ENCODE measurements around the gene LRRC4C.

The LRRC4C gene

DNA sequence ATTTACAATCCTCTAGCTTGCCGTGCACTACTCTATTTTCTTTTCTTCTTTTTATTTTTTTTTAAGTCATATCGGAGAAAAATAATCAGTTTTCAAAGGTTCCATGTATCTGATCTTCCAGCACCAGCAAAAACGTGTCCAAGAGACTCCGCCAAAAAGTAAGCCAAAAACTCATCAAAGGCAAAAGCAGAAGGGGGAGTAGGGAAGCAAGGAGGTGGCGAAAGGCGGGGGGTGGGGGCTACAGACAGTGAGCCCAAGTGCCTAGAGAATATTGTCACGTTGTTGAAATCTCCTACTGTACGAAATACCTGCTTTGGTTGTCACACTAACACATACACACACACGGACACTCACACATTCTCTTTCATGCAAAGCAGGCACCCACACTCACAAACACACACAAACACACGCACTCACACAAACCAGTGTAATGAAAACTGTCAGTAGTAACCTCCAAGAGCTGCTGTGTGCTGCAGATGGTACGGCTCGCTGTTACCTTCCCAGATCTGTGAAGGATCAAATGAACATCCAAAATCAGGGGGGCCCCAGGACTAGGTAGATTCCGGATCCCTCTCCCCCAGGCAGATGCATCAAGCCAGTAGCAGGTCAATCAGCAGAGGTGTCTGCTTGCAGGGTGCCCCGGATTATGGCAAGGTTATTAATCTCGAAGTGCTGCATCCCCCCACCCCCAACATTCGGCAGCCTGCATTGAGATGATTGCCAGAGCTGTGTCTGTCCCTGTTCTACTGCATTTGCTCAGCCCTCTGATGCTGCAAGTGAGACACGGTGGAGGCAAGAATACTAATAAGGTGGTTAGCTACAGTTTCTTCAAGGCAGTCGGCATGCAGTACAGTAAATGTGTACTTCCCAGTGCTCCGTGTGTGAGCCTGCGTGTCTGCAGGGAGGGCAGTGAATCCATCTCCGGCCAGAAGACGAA lies at the start of gene LRRC4C:
Gene LRRC4C, minus strand, starts transcription at position 188 of the 937 bp plus-strand sequence.
- DNase-seq (ENCODE audit: low spot score): no peak

DNA sequence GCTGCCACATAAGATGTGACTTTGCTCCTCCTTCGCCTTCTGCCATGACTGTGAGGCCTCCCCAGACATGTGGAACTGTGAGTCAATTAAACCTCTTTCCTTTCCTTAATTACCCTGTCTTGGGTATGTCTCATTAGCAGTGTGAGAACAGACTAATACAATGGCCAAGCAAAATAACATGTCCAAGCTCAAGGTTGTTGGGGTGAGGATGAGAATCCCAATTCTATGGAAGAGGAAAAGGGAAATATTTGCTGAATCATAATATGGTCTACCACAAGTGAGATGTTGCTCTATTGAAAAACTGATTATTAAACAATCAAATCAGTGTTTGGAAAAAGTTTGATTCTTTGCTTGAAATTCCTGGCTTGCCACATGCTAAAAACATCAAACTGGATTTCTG lies 48.7 kb upstream of the LRRC4C start:
- no peak for DNase-seq (ENCODE audit: low spot score)

DNA sequence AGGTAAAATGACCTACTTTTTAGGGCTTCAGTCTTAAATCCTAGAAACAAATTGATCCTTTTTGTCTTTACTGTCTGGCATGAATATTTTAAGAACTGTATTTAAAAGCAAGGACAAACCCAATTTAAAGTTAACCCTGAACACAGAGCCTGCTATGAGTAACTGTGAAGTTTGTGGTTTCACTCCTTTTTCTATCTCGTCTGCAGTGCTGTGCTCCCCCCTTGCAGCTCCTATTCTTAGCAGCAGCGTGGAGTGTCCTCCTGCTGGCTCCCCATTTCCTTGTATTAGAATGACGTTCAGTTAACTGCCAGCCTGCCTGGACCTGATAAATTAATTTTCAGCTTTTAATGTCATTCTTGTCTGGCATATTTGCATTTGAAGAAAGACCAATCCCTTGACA lies 40.0 kb upstream of the LRRC4C start:
- DNase-seq (ENCODE audit: low spot score): no peak

DNA sequence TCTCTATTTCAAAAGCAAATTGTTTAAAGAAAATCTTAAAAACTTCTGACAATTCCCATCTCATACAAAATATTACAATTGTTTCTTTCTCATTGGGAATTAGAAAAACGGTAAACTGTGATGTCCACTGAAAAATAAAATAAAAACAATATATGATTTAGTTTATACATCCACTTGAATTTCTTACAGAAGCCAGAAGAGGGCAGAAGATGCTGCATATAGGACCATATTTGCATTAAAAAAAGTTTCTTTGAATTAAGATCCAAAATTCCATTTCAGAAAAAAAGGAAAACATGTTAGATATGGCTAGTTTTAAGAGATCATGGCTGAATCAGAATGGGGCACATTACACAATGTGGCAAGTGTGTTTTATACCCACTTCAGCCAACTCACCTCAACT lies 39.3 kb upstream of the LRRC4C start:
- no peak for DNase-seq (ENCODE audit: low spot score)

DNA sequence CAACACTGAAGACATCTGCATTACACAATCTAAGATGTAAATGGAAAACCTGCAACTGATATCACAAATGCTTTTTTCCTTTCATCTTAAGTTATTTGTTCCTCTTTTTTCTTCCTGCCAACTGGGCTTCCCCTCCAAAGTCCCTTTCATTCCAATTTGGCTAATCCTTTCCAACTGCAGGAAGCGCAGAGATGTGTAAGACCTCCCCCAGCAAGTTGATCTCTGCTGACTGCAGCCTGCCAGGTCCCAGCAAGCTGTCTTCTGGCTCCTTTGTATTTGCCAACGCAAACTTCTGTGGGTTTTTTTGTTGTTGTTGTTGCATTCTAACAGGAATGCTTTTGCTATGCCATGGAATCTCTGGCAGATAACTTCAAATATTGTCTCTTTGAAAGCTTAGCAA lies 38.5 kb upstream of the LRRC4C start:
- DNase-seq (ENCODE audit: low spot score): peak; percentile 10

DNA sequence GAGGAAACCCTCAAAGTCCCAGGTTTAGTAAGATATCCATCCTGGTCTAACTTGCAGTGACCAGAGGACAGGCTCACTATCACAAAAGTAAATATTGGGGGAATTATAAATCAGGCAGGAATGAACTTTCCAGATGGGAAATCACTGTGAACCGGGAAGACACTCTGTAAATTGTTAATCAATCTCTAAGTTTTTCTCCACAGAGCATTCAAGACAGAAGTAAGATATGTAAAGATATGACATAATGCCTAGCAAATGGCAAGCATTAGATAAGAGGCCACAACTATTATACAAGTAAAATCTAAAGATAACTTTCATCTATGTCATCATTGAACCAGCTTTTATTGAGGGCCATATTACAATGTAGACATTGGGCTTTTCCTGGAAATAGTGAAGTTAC lies 35.3 kb upstream of the LRRC4C start:
- no peak for DNase-seq (ENCODE audit: low spot score)

DNA sequence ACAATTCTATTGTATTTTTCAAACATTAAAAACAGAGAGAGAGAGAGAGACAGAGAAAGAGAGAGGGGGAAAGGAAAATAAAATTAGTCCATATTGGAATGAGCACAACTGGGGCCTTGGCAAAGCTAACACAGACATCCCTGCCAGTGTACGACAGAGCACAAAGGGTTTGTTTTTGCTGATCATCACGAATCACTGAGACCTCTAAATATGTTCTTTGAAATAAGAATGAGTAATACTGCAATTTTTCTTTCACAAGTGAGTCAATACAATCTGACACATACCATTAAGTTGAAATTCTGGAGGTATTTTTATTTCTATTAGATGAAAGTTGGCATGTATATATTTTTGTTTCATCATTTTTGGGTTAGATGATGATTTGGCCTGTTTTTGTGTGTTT lies 27.0 kb upstream of the LRRC4C start:
- no peak for DNase-seq (ENCODE audit: low spot score)

DNA sequence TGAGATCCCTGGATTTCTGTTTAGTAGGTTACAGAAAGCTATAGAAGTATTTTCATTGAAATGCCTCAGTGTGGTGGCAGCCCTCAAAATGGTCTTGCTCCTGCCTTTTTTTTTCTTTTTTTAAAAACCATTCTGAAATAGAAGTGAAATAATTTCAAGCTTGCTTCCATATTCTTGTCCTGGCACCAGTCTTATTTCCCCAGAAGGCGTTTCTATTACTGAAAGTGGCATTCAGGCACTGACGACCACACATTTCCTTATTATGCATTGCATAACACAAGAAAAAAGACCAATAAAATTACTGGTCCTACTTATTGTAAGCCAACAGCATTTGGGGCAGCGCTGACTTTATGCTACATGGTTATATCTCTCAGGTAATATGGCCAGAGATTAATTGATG lies 24.5 kb upstream of the LRRC4C start:
- no peak for DNase-seq (ENCODE audit: low spot score)

DNA sequence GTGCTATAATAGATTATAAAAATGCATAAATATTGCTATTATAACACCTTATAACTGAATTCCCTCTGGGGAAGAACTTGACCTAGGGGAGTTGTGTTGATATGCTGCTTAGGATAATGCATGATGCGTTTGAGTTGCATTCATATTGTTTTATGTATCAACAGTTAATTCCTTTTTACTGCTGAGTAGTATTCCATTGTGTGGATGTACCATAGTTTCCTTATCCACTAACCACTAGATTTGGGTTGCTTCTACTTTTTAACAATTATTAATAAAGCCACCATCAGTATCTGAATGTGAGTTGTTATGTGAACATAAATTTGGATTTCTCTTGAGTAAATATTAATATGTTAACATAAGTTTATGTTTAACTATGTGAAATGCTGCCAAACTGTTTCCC lies 19.7 kb upstream of the LRRC4C start:
- DNase-seq (ENCODE audit: low spot score): no peak

DNA sequence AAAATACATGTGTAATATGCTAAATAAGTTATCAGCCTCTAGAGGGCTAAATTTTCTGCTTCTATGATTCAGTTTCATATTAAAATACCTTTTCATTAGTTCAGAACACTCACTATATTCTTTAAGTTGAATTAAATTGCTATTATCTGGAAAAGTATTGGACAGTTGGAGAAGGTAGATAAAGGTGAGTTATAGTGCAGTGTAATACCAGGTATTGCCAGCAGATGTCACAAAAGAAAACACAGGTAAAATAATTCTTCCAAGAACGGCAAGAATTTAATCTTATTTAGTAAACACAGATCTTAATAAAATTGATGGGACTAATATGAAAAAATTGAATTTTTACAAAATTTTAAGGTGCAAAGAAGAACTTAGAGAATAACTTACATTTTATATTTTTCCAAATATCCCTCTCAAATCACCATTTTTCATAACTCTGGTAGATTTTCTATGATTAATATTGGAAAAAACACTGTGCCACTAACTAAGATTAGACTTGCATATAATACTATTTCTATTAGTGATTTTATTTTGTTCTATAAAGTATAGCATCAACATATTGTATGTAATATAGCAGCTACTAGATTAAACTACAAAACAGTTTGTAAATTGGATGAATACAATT lies 1.7 kb upstream of the LRRC4C start:
- no peak for DNase-seq (ENCODE audit: low spot score)

DNA sequence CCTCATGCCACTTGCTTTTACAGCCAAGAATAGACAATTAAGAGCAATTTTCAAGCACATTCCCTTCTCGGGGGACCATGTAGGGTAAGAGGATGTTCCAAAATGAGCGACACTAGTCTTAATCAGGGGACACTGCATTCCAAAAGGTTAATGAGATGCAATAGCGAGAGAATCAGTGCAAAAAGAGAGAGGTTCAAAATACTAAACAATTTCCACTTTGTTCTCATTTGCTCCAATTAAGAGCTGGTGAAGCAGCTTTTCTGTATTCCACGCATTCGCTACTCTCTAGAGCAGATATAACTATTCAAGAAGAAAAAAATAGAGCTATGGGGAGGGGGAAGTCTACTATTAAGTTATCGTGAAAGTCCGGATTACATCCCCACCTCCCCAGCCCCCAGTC lies 811 bp downstream of the LRRC4C start:
- DNase-seq (ENCODE audit: low spot score): no peak

DNA sequence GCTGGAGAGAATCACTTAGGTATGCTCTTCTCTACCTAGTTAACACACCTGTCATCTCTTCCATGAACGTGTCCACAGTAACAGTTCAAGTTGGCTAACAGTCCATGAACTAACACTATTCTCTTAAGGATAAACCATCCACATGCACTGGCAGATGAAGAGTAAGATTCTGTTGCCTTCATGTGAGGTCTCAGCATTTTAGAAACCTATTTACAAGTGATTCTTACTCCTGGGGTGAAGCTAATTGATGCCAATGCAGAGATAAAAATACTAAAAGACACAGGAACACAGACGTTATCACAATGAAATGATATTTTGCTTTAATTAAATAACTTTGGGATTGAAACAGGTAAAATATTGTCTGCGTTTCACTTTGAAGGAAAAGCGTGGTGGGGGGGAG lies 1.3 kb downstream of the LRRC4C start:
- no peak for DNase-seq (ENCODE audit: low spot score)

DNA sequence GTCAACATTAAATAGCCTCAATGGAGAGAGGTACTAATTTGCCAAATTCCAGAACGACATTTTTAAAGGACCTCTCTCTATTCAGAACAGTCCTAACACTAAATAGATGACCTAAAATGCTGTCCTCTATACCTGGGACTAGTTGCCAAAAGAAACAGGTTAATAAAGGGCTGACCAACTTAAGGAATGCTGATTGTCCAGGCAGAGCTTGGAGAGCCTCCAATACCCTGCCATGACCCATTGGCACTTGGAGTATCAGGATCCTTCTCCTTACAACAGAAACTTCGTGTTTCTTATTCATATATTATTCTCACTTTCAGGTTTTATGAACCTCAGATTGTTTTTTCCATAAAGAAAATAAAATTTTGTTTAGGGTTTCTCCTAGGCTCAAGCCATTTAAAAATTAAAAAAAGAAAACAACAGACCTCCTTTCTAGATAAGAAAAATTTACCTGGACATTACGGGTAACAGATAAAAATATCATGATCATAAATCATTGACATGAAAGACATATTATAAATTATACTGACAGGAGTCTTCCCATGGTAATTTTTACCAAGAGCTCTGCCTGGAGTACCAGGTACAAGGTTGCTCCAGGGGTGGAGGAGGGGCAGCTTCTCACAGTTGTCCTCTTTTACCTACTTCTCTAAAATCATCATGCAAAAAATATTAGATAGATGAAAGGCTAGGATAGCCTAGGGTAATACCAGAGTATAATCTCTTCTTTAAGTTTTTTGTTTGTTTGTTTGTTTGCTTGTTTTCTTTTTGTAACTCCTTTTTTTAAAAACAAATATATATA lies 2.0 kb downstream of the LRRC4C start:
- no peak for DNase-seq (ENCODE audit: low spot score)

DNA sequence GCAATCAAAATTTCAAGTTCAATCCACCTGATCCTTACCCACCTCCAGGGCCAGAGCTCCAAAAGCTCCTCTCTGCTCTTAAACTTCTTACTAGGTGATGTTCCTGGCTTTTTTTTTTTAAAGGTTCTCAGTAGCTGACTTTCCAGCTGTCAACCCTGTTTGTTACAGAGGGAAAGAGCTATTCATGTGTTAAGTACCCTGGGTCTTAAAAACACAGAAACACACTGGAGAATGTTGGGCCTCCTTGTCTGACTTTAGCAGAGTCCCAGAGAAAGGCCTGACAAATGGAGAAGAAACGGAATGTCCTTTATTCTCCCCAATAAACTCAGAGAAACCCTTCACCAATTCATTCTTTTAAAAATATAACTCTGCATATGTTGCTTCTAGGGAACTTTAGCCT lies 3.2 kb downstream of the LRRC4C start:
- DNase-seq (ENCODE audit: low spot score): no peak

DNA sequence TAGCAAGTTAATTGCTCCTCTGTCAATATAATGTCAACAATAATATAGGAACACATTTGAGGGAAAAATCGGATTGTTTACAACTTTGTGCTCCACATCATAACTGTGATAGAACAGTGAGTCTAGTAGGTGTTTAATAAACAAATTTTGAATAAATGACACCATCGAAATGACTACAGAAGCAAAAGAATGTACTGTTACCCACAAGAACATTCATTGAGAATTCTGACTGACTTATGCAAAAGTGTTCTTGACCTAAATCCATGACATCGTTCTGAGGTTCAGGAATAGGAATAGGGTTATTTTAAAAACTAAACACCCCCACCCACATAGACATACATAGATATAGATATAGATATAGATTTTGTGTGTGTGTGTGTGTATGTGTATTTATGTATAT lies 8.4 kb downstream of the LRRC4C start:
- no peak for DNase-seq (ENCODE audit: low spot score)

DNA sequence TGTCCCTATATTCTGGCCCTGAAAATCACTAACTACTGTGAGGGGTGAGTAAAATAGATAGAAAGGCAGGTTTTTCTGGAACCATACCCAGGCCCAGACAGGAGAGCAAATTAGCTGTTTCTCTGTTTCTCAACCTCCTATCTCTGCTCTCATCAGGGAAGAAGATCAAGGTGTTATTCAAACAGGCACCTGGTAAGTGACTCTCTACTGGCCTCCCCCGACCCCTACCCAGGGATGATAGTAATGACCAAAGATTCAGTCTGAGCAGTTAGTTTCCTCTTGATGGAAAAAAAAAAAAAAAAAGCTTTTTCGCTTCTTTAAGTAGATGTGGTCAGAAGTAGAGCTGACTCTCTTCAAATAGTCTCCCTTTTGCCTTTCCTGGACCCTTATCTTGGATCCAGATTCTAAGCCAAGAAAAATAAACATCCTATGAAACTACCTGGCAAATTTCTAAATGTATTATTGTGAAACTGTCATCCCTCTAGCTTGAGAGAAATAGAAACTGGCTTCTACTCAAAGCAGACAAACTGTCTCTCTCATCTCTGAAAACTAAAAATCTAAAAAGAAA lies 9.9 kb downstream of the LRRC4C start:
- DNase-seq (ENCODE audit: low spot score): no peak

DNA sequence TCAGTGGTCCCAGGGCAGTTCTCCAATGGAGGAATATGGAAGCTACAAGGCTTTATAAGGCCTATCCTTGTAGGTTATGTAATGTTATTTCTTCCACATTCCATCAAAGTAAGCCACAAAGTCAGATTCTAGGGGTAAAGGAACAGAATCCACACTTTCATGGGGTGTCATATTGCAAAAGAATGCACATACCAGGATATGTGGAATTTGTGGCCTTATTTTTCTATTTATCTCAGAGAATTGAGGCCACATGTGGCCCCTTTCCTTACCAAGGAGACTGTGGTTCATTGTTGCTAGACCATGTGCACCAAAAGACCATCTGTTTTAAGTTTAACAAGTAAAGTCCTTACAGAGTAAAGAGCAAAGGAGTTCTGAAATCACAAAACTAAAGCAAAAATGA lies 12.9 kb downstream of the LRRC4C start:
- no peak for DNase-seq (ENCODE audit: low spot score)

DNA sequence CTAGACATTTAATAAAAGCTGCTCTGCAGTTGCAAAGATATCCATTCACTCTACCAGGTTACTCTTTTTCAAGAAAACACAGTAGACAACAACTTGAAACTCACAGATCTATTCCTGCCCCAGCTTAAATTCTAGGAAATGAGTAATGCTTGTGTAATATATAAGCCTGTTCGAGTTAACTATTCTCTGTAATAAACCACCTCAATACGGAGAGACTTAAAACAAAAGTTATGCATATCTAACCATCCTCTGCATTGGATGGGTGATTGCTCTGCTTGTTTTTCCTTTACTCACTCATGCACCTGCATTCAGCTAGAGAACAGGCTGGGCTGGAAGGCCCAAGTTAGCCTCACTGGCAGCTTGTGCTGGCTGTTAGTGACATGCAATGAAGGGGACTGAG lies 13.3 kb downstream of the LRRC4C start:
- DNase-seq (ENCODE audit: low spot score): no peak

DNA sequence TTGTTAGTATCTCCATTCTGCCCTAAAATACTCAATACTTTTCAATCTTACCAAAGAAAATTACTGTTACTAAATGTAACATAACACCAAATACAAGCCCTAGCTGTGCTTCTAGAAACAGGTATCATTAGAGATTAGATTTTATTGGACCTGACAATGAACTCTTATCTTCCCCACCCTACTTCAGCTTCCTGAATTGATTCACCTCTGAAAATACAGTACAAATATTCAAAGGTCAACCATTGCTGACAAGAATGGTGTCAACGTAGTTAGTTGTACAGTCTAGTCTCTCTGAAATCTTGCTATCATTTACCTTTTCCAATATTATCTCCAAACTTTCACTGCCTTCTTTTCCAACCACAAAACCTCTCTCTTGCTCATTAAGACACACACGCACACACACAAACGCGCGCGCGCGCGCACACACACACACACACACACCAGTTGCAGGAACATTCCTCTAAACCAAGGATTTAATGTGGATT lies 22.4 kb downstream of the LRRC4C start:
- DNase-seq (ENCODE audit: low spot score): no peak

DNA sequence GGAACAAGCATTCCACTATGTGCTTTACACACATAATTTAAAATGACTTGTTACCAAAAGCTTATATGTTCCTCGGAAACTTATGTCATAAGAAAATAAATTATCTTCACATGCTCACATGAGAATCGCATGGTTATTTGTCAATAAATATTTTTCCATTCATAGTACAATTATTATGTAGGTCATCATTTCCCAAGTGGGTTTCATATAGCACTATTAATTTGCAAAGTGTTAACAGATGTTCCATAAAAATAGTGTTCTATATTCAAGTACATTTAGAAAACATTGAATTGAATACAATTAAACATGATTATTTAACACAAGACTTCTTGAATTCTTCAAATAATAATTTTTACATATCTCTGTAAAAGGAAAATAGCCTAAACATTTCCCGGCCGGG lies 23.9 kb downstream of the LRRC4C start:
- no peak for DNase-seq (ENCODE audit: low spot score)

DNA sequence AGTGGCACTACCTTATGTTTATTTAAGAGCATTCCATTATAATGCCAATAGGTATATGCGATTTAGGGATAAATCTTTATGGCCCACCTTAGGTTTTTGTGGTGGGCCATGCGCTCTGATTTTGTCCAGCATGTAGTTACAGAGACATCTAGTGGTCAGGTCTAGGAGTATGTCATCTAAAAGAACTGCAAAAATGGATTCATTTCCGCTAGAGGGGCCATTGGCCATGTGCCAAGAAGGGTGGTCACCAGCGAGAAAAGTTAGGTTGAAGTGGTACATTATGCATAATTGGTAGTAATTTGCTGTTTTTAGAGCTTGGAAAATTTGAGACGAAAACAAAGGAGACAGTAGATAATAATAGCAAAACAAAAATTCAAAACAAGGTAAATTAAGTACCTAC lies 27.7 kb downstream of the LRRC4C start:
- peak; percentile 58 for DNase-seq (ENCODE audit: low spot score)

DNA sequence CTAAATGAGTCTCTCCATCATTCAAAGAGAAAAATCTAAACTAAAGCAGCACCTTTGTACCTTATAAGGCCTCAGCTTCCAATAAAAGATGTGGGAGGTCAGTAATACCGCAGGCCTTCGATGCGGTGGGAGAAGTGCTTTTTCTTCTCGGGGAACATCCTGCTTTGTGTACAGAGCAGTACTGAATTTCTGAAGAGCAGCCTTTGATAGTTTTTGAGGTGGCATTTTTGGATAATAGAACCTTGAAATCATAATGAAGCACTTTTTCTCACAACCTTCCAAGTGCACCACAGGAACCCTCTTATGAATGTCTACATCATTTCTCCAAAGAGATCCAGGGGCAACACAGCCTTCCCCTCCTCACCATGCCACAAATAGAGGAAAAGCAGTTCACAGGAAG lies 39.6 kb downstream of the LRRC4C start:
- no peak for DNase-seq (ENCODE audit: low spot score)
